Muscle of back (tissue), 11 donors: ENCODE measurements around the gene EXD3. TPM values are rescaled to one million over a fixed set of nuclear protein-coding genes. Genes with fewer than 3 reads are reported as not detected.

Experiments
- DNase-seq, 3 donors: peaks; one replicate each; pipeline versions ENCODE4 v3.0.0 to v3.0.0-alpha.2; 2013
- polyA plus RNA-seq, 10 donors: library from polyadenylated mRNA; unstranded; fragments of 120-200 nt; gene quantifications; one replicate each; pipeline ENCODE4 v1.2.1, GENCODE V29; 2013; ENCODE audit not compliant: insufficient read length in 10 of 10

EXD3 gene
- polyA plus RNA-seq, 10 donors = 8.2 to 14.1 (median 9.3) TPM

GRCh38 chr9:137262173-137262908 is 160.6 kb downstream of the EXD3 start:
- DNase-seq = peak in 1 of 3 donors; percentile 49

Other genes starting within 250 kb of the EXD3 start
- gene ANAPC2, start 234.6 kb downstream of the EXD3 start, polyA plus RNA-seq = 10 to 100 TPM; 21.2 to 36.5 (median 29.2) TPM
- gene SSNA1, start 234.5 kb downstream of the EXD3 start, polyA plus RNA-seq = 10 to 100 TPM; 38.2 to 72.0 (median 49.6) TPM
- gene TPRN, start 222.4 kb downstream of the EXD3 start, polyA plus RNA-seq = 10 to 100 TPM in 2 of 10 donors, 1 to 10 TPM in 8; 5.8 to 10.9 (median 7.8) TPM
- gene TMEM203, start 217.5 kb downstream of the EXD3 start, polyA plus RNA-seq = 10 to 100 TPM; 30.3 to 36.7 (median 32.2) TPM
- gene NDOR1, start 217.5 kb downstream of the EXD3 start, polyA plus RNA-seq = 10 to 100 TPM in 1 of 10 donors, 1 to 10 TPM in 9; 3.8 to 10.6 (median 6.9) TPM
- gene RNF208, start 200.9 kb downstream of the EXD3 start, polyA plus RNA-seq = 1 to 10 TPM; 1.8 to 4.5 (median 2.4) TPM
- 1 to 10 TPM in 9 of 10 donors, under 1 TPM in 1; 0.93 to 3.3 (median 2.0) TPM for gene CYSRT1, start 198.0 kb downstream of the EXD3 start, polyA plus RNA-seq
- gene RNF224, start 195.7 kb downstream of the EXD3 start, polyA plus RNA-seq = 1 to 10 TPM in 7 of 10 donors, under 1 TPM in 3; 0.80 to 3.4 (median 1.5) TPM
- gene SLC34A3, start 192.3 kb downstream of the EXD3 start, polyA plus RNA-seq = 1 to 10 TPM in 5 of 10 donors, under 1 TPM in 5; 0.29 to 2.0 (median 0.89) TPM
- 100 to 1,000 TPM; 125 to 258 (median 160) TPM for gene TUBB4B, start 181.9 kb downstream of the EXD3 start, polyA plus RNA-seq
- gene STPG3, start 171.9 kb downstream of the EXD3 start, polyA plus RNA-seq = under 1 TPM in 7 of 10 donors, not detected in 3; 0.16 to 0.62 (median 0.32) TPM
- 10 to 100 TPM; 39.3 to 55.4 (median 45.0) TPM for gene NELFB, start 167.8 kb downstream of the EXD3 start, polyA plus RNA-seq
- gene TOR4A, start 145.4 kb downstream of the EXD3 start, polyA plus RNA-seq = 1 to 10 TPM; 3.9 to 7.8 (median 5.6) TPM
- 1 to 10 TPM; 2.9 to 7.5 (median 4.8) TPM for gene NRARP, start 120.9 kb downstream of the EXD3 start, polyA plus RNA-seq
- 1 to 10 TPM; 1.1 to 2.6 (median 1.9) TPM for gene NOXA1, start 231 bp upstream of the EXD3 start, polyA plus RNA-seq
- gene ENTPD8, start 18.2 kb upstream of the EXD3 start, polyA plus RNA-seq = under 1 TPM; 0.17 to 0.71 (median 0.32) TPM
- gene NSMF, start 36.2 kb upstream of the EXD3 start, polyA plus RNA-seq = 10 to 100 TPM; 17.1 to 30.9 (median 20.2) TPM
- gene PNPLA7, start 127.2 kb upstream of the EXD3 start, polyA plus RNA-seq = 1 to 10 TPM; 1.1 to 4.1 (median 2.2) TPM
- gene MRPL41, start 128.7 kb upstream of the EXD3 start, polyA plus RNA-seq = 10 to 100 TPM; 17.7 to 39.4 (median 22.2) TPM
- 10 to 100 TPM; 18.3 to 45.4 (median 24.8) TPM for gene DPH7, start 155.8 kb upstream of the EXD3 start, polyA plus RNA-seq
- gene ZMYND19, start 167.3 kb upstream of the EXD3 start, polyA plus RNA-seq = 10 to 100 TPM; 13.3 to 25.1 (median 17.3) TPM
- gene ARRDC1, start 182.5 kb upstream of the EXD3 start, polyA plus RNA-seq = 10 to 100 TPM; 22.3 to 39.6 (median 33.2) TPM
- 10 to 100 TPM; 35.8 to 56.6 (median 46.2) TPM for gene EHMT1, start 195.8 kb upstream of the EXD3 start, polyA plus RNA-seq